Measurements from ENCODE around the gene RIC8A. TPM values are rescaled to one million over a fixed set of nuclear protein-coding genes. Genes with fewer than 3 reads are reported as not detected.

Gene RIC8A
- total RNA-seq, 2 donors from 2014 or later = 68.0 to 101 TPM

DNA sequence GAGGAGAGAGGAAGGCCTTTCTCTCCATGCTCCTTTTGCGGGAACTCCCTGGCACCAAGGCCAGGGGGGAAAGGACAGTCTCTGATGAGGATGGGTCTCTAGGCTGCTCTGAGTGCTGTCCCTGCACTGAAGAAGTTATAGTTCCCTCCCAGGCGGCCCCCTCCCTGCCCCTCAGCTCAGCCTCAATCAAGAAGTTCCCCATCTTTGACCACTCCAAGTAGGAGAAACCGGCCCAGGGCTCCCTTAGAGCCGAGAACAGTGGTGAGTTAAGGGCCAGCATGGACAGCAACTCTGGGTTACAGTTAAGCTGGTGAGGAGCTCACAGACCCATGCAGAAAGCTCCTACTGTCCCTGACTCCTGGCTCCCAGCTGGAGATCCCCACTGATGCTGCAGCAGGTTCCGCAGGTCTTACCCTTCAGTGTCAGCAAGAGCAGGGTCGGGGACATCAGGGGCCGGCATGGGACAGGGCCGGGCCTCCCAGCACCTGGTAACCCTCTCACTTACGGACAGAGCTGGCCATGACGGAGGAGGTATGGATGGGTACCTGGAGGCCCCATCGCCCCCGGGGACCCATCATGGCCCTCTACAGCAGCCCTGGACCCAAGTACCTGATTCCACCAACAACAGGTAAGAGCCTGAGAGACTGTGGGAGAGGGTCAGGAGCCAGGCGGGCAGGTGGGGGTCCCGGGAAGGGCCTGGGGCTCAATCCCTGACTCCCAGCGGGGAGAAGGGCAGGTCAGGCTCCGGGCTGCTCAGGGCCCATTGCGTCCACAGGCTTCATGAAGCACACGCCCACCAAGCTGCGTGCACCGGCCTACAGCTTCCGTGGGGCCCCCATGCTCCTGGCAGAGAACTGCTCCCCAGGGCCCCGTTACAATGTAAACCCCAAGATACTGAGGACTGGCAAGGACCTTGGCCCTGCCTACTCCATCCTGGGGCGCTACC is 10.4 kb upstream of the RIC8A start:
- DNase-seq (ENCODE audit: low spot score) = no peak
- Histone ChIP-seq H3K9me3 (no peaks in the 10 kb centered on the region), H3K27ac (no peak overlapping the region), H3K27me3 (no peaks in the 10 kb centered on the region), H3K36me3 (peaks cover 10% of the 10 kb centered on the region), H3K4me3 (no peak overlapping the region), H3K4me1 (no peaks in the 10 kb centered on the region)
- TF ChIP-seq, protein P1, sequence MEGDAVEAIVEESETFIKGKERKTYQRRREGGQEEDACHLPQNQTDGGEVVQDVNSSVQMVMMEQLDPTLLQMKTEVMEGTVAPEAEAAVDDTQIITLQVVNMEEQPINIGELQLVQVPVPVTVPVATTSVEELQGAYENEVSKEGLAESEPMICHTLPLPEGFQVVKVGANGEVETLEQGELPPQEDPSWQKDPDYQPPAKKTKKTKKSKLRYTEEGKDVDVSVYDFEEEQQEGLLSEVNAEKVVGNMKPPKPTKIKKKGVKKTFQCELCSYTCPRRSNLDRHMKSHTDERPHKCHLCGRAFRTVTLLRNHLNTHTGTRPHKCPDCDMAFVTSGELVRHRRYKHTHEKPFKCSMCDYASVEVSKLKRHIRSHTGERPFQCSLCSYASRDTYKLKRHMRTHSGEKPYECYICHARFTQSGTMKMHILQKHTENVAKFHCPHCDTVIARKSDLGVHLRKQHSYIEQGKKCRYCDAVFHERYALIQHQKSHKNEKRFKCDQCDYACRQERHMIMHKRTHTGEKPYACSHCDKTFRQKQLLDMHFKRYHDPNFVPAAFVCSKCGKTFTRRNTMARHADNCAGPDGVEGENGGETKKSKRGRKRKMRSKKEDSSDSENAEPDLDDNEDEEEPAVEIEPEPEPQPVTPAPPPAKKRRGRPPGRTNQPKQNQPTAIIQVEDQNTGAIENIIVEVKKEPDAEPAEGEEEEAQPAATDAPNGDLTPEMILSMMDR (IDR thresholded peaks at IDR 0.05) = no peak

DNA sequence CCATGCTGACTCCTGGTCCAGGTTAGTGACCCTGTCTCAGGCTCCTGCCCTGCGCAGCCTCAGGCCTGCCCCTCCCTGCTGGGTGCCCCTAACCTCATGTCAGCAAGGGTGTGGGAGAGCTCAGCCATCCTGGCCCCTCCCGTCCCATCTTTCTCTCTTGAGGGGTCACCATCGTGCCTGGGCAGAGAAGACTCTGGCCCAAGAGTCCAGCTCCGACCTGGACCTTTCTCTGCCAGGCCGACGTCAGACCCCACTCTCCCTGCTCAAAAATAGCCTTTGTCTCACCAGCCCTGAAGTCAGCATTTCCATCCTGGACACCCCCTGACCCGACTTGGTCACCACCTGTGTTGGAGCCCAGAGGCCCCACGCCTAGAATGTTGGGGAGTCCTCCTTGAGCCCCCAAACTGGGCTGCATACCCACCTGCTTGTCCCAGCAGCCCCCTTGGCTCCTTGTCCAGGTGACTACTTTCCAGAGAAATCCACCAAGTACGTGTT is 9.7 kb upstream of the RIC8A start:
- no peak for DNase-seq (ENCODE audit: low spot score)
- H3K4me1 ChIP-seq = peaks cover 0 to 5% of the 10 kb centered on the region in 2 donors
- H3K4me3 ChIP-seq = no peak overlapping the region
- no peaks in the 10 kb centered on the region for H3K9me3 ChIP-seq
- TF ChIP-seq, protein P1 (IDR thresholded peaks at IDR 0.05) = no peak
- no peaks in the 10 kb centered on the region for H3K27me3 ChIP-seq
- peaks cover 10% of the 10 kb centered on the region for H3K36me3 ChIP-seq
- no peak overlapping the region for H3K27ac ChIP-seq

DNA sequence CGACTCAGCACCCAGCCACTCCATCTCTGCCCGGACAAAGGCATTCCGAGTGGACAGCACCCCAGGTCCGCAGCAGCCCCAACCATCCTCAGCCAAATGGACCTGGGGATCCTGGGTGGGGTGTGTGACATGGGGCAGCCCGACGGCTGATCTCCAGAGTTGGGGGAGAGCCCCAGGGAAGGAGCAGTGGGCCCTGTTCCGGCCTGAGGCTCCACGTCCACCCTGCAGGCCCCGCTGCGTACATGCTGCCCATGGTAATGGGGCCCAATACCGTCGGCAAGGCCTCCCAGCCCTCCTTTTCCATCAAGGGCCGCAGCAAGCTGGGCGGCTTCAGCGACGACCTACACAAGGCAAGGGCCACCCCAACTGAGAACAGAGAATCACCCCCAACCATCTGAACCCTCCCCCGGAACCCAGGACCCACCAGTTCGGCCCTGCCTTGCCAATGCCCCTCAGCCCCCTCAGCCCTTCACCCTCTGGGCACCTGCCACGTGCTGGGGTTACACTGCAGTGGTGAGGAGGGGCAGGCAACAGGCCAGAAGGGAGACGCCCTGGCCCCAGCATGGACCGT is 9.2 kb upstream of the RIC8A start:
- Histone ChIP-seq H3K36me3 (peaks cover 14% of the 10 kb centered on the region), H3K4me3 (no peak overlapping the region), H3K4me1 (peaks cover 0 to 7% of the 10 kb centered on the region in 2 donors), H3K9me3 (no peaks in the 10 kb centered on the region), H3K27me3 (no peaks in the 10 kb centered on the region), H3K27ac (no peak overlapping the region)
- DNase-seq (ENCODE audit: low spot score) = no peak
- TF ChIP-seq, protein P1 (IDR thresholded peaks at IDR 0.05) = no peak

DNA sequence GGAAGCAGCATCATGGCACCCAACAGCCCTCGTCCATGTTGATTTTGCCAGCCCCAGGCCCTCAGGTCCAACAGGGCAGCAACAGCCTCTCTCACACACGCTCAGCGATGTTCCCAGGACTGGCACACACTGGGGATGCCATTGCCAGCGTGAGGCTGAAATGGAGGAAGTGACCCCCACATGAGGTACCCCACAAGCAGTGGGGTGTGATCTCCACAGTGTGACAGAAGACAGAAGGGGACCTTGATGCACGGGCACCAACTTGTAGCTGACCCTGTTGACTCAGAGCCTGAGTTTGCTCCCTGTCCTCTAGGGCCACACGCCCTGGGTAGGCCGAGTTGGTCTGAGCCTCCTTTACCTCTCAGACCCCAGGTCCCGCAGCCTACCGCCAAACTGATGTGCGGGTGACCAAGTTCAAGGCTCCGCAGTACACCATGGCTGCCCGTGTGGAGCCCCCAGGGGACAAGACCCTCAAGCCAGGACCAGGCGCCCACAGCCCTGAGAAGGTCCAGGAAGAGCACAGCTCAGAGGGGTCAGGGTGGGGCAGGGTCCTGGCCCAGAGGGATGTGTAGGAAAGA is 8.4 kb upstream of the RIC8A start:
- Histone ChIP-seq H3K27ac (no peak overlapping the region), H3K27me3 (no peaks in the 10 kb centered on the region), H3K4me3 (no peak overlapping the region), H3K36me3 (peaks cover 22% of the 10 kb centered on the region), H3K9me3 (no peaks in the 10 kb centered on the region), H3K4me1 (peaks cover 0 to 15% of the 10 kb centered on the region in 2 donors)
- DNase-seq (ENCODE audit: low spot score) = no peak
- TF ChIP-seq, protein P1 (IDR thresholded peaks at IDR 0.05) = no peak

DNA sequence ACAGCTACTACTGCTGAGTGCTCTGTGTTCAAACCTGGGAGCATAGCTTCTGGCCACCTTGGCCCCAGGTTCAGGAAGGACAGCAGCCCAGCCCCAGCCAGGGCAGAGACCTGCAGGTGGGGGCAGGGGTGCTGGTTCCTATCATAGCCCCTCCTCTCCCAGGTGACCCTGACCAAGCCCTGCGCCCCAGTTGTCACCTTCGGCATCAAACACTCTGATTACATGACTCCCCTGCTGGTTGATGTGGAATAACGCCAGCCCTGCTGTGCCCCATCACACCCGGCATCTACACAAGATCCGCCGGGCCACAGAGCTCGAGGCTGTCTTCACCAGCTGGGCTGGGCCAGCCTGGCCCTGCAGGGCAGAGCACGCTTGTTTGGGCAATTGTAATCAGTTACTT is 7.7 kb upstream of the RIC8A start:
- TF ChIP-seq, protein P1 (IDR thresholded peaks at IDR 0.05) = no peak
- Histone ChIP-seq H3K4me3 (no peak overlapping the region), H3K9me3 (no peaks in the 10 kb centered on the region), H3K27me3 (no peaks in the 10 kb centered on the region), H3K4me1 (peaks cover 0 to 22% of the 10 kb centered on the region in 2 donors), H3K36me3 (peaks cover 29% of the 10 kb centered on the region), H3K27ac (no peak overlapping the region)
- no peak for DNase-seq (ENCODE audit: low spot score)

Data from right atrium auricular region (tissue), 2 donors.